AG04450 (cell line): ENCODE results near the gene TMEM59L. TPM values are rescaled to one million over a fixed set of nuclear protein-coding genes. Genes with fewer than 3 reads are reported as not detected.

Experiments
- CTCF ChIA-PET: fragments of 300-600, 350-600 bp; formaldehyde crosslinking; extraction: SDS; loops from one replicate; lab custom pipeline; 2022; ENCODE audit warnings: antibody characterized with exemption, inconsistent platforms; lab: Charles Lee
- POLR2A ChIA-PET: fragments of 350-600 bp; formaldehyde crosslinking; extraction: SDS; loops from one replicate; lab custom pipeline; 2021; ENCODE audit warnings: antibody characterized with exemption, inconsistent platforms; lab: Yijun Ruan, JAX
- DNase-seq: peaks from one replicate; pipeline ENCODE4 v3.0.0-alpha.2; 2011; ENCODE audit warnings: low read depth, low spot score
- H3K27ac ChIP-seq: one replicate; pipeline ENCODE4 v1.5.1; 2012; ENCODE audit warnings: low read depth, low read length, control low read depth
- H3K27me3 ChIP-seq: one replicate; pipeline ENCODE4 v1.6.0; 2012; ENCODE audit warnings: low read length; ENCODE audit not compliant: control insufficient read depth, insufficient read depth
- H3K4me3 ChIP-seq: 2 replicates; pipeline ENCODE4 v1.5.1; 2011; ENCODE audit warnings: mild to moderate bottlenecking, low read depth, low read length, control low read depth
- H3K9me3 ChIP-seq: 2 replicates; pipeline ENCODE4 v1.5.1; 2012; ENCODE audit warnings: low read length; ENCODE audit not compliant: control insufficient read depth, insufficient read depth
- CTCF ChIP-seq: IDR thresholded peaks from 2 replicates; pipeline ENCODE4 v1.5.1; 2011; ENCODE audit warnings: low read depth, low read length, control low read depth, inconsistent platforms
- polyA plus RNA-seq: library from polyadenylated mRNA; depleted of rRNA; stranded (reverse); fragments of >200 nt; gene quantifications from 2 replicates; pipeline ENCODE4 v1.2.3, GENCODE V29; 2011

TMEM59L gene
- polyA plus RNA-seq, 1 experiment: 0.81 TPM

- Histone ChIP-seq H3K4me3 (peak overlapping the region; percentile 25; the same call in 1 of the 2 replicates), H3K27ac (peak overlapping the region; percentile 96), H3K9me3 (no peaks in the 10 kb centered on the region), H3K27me3 (no peaks in the 10 kb centered on the region)
- no peak for TF ChIP-seq CTCF
- CTCF ChIA-PET: no interaction called here
- POLR2A ChIA-PET: no interaction called here
- no peak for DNase-seq
Observed at GRCh38 chr19:18650021-18650390, 37.3 kb downstream of the TMEM59L start.

- Histone ChIP-seq H3K27ac (peak overlapping the region; percentile 96), H3K9me3 (no peaks in the 10 kb centered on the region), H3K27me3 (no peaks in the 10 kb centered on the region), H3K4me3 (peak overlapping the region; percentile 26)
- CTCF ChIA-PET: no interaction called here
- peak; percentile 51 for DNase-seq
- TF ChIP-seq CTCF: no peak
- POLR2A ChIA-PET: interaction anchor here (0.6 kb wide), 1 partner anchor 11 kb away, joined by 3 read pairs; no protein-coding TSS in a partner anchor
Observed at GRCh38 chr19:18650468-18651041, 37.9 kb downstream of the TMEM59L start.

GRCh38 chr19:18651300-18651699 lies 38.6 kb downstream of the TMEM59L start:
- Histone ChIP-seq H3K27me3 (no peaks in the 10 kb centered on the region), H3K27ac (peak overlapping the region; percentile 96), H3K9me3 (no peaks in the 10 kb centered on the region), H3K4me3 (no peak overlapping the region; the same call in 1 of the 2 replicates)
- DNase-seq: no peak
- CTCF ChIA-PET: no interaction called here
- POLR2A ChIA-PET: interaction anchor here (0.6 kb wide), 1 partner anchor 12 kb away, joined by 3 read pairs; no protein-coding TSS in a partner anchor
- no peak for TF ChIP-seq CTCF

GRCh38 chr19:18651733-18652132 lies 39.1 kb downstream of the TMEM59L start:
- ChIA-PET CTCF (no interaction called here), POLR2A (no interaction called here)
- Histone ChIP-seq H3K9me3 (no peaks in the 10 kb centered on the region), H3K4me3 (no peak overlapping the region), H3K27ac (no peak overlapping the region), H3K27me3 (no peaks in the 10 kb centered on the region)
- DNase-seq: no peak
- no peak for TF ChIP-seq CTCF

GRCh38 chr19:18653853-18654252 lies 41.2 kb downstream of the TMEM59L start:
- CTCF ChIA-PET: no interaction called here
- POLR2A ChIA-PET: no interaction called here
- no peak for TF ChIP-seq CTCF
- no peaks in the 10 kb centered on the region for H3K27me3 ChIP-seq
- no peak for DNase-seq
- H3K4me3 ChIP-seq: no peak overlapping the region
- no peaks in the 10 kb centered on the region for H3K9me3 ChIP-seq
- no peak overlapping the region for H3K27ac ChIP-seq
